Measurements from ENCODE around the gene MISP. TPM values are rescaled to one million over a fixed set of nuclear protein-coding genes. Genes with fewer than 3 reads are reported as not detected.
A peak's percentile ranks its signal among the peaks of the same experiment; 100 is the strongest.

The MISP gene
- polyA plus RNA-seq, 12 donors: 0.07 to 36.0 (median 0.12) TPM; not detected in 2

DNA sequence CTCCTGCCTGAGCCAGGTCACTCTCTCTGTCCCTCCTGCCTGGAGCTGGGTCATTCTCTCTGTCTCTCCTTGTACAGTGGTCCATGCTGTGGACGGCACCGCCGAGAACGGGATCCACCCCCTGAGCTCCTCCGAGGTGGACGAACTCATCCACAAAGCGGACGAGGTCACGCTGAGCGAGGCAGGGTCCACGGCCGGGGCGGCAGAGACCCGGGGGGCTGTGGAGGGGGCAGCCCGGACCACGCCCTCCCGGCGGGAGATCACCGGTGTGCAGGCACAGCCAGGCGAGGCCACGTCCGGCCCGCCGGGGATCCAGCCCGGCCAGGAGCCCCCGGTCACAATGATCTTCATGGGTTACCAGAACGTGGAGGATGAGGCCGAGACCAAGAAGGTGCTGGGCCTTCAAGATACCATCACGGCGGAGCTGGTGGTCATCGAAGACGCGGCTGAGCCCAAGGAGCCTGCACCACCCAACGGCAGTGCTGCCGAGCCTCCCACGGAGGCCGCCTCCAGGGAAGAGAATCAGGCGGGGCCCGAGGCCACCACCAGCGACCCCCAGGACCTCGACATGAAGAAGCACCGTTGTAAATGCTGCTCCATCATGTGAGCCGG, 4.6 kb upstream of the MISP start:
- no peak for DNase-seq

DNA sequence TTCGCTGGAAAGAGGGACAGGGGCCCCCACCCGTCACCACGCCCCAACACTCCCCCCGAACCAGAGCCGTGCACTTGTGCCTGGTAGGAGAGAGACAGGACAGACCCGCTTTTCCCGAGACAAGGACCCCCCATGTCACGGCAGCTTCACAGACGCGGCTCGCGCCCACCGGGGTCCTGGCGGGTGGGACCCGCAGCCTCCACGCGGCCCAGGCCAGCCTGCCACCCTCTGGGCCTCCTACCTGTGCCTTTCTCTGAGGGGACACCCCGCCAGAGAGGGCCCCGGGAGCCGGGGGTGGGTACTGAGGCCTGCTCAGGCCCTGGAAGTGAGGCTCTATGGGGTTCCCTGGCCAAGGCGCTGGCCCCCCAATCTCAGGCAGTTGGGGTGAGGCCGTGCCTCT, 4.0 kb upstream of the MISP start:
- DNase-seq: no peak

DNA sequence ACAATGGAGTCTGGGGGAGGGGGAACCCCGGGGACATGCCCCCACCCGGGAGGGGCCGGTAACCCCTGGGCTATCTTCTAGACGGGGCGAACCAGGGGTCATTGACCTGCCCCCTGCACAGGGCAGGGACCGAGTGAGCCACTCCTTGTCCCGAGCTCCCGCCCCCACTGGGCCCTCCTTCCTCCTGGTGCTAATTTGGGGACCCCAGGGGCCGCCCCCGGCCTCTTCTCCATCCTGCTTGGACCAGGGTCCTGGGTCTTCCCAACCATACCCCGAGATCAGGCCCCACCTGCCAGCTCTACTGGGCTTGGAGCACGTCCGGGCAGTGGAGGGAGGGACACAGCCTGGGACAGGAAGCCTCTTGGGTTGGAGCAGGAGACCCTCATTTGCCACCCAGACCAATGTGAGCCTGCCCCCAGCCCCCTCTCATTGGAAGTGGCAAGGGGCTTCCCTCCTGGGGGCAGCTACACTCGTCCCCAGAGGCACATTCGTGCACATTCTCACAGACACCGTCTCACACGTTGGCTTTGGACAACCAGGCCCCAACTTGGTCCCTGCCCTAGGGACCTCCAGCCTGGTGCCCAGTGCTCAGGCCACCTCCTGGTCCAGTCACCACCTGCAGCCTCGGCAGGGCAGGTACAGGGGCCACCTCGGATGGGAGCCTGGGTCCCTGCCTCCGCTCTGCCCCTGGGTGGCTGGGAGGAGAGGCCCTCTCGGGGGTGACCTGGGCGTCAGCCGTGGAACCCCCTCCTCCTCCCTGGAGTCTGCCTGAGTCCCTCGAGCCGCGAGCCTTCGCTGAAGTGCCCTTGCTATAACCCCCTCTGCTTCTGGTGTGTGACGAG, 3.3 kb upstream of the MISP start:
- no peak for DNase-seq

DNA sequence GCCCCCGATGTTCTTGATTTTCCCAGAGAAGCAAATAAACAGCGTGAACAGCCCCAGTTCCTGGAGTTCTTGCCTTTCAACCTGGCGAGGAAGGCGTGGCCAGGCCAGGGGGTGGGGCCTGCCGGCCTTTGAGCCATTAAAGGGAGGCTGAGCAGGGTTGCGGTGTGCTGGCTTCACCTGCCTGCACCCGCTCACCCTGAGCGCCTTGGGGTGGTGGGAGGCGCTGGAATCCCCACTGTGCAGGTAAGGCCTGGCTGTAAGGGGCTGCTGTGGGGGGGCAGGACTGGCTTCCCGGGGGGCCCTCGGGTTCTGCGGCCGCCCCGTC, 2.7 kb upstream of the MISP start:
- DNase-seq: no peak

DNA sequence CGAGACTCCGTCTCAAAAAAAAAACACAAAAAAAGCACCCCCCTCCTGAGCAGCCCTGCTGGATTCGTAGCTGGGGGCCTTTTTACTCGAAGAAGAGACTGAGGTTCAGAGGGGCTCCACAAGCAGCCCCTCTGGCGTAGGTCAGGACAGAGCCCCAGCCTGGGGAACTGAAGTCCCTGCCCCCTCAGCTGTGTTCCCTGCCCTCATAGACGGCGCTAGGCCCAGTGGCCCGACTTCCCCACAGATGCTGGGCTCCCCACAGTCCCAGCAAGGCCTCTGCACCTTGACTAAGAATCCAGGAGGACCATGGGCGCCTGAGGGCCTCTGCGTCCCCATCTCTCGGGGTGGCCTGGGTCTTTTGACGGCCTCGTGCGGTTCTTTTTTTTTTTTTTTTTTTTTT, 1.1 kb upstream of the MISP start:
- DNase-seq: no peak

DNA sequence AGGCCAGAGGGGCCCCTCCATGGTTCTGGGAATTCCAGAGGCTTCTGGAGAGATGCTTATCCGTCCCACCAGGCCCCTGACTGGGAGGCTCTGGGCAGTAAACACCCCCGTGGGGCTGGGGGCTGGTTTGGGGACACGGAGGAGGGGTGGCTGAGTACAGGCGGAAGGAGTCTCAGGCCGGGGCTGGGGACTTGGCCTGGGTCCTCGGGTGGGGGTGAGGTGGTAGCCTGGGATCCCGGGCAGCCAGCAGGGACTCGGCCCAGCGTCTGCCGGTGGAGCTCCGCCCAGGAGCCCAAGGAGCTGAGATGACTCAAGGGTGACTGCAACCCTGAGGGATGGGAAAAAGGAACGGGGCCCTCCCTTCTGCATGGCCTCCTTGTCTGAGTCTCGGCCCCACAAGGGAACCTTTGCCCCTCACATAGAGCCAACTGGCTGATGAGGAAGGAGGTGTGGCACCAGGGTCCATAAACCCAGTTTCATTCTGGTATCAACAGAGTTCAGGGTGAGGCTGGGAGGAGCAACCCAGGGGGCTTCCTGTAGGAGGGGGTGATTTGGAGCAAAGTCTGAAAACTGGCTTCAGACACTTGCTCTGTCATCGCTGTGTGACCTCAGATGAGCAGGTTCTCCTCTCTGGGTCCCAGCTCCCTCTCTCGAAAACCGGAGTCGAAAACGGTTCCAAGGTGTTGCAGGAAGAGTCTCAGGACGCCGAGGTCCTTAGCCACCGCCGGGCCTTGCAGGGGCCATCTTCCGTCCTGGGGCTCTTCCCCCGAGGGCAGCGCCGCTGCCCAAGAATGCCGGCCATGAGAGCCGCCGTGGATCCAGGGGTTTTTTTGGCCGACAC, 809 bp downstream of the MISP start:
- no peak for DNase-seq

DNA sequence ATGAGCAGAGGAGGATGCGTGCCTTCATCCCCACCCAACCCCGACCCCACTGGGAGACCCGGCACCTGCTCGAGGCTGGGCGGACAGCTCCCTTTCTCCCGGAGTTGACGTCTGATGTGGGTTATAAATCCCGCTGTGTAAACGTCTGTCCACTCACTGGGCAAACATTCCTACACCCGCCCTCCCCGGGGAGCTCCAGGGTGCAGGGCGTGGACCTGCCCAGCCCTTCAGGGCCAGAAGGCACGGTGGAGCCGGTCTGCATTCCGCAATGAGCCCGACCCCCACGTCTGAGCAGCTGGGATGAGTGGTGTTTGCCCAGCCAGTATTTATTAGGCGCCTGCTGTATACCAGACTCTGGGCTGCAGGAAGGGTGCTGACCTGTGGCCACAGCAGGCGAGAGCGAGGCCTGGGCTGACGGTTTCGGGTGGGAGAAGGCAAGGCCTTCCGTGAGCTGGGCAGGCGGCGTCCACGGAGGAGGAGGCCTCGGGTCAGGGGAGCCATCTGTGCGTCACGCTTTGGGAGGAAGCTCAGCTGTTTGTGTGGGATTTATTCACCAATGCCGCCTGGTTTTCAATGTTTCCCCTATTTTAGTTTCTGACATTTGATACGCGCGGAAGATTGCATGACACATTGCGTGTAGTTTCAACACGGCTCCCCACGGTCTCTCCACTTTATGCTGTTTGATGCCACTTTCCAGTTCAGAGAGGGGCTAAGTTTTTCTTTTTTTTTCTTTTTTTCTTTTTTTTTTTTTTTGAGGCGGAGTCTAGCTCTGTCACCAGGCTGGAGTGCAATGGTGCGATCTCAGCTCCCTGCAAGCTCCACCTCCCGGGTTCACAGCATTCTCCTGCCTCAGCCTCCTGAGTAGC, 2.0 kb downstream of the MISP start:
- peak; percentile 51 for DNase-seq

DNA sequence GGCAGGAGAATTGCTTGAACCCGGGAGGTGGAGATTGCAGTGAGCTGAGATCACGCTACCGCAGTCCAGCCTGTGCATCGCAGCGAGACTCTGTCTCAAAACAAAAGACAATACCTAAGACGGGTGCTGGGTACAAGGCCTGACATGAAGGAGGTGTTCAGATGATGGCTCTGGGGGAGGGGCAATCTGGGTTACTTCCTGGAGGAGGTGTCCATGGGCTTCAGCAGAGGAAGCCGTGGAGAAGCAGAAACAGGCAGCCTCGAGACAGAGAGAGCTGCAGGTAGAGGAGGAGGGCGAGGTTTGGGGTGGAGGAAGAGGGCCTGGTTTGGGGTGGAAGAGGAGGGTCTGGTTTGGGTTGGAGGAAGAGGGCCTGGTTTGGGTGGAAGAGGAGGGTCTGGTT, 3.6 kb downstream of the MISP start:
- DNase-seq: no peak

DNA sequence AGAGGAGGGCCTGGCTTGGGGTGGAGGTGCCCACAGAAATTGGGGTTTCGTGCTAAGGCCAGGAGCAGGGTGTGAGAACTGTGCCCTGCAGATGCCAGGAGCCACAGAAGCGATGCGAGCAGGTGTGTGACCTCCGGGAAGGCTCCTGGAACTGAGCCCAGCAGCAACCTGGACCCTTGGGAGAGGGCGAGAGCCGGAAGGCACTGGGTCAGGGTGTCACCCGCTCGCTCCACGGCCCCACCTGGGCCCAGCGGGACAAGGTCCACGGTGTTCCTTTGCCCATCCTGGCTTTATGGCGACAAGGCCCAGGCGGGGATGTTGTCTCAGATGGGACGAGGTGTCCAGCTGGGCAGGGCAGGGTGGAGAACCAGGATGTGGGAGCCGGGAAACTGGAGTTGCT, 4.2 kb downstream of the MISP start:
- DNase-seq: no peak

DNA sequence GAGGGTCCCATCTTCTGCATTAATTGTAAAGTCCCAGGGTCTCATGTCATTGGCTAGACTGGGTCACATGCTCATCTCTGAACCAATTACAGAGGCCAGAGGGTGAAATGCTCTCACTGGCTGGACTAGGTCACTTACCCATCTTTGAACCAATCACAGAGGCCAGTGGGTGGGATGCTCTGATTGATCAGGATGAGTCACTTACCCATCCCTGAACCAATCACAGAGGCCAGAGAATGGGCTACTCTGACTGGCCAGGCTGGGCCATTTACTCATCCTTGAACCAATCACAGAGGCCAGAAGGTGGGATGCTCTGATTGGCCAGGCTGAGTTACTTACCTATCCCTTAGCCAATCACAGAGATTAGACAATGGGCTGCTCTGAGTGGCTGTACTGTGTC, 5.3 kb downstream of the MISP start:
- DNase-seq: no peak

DNA sequence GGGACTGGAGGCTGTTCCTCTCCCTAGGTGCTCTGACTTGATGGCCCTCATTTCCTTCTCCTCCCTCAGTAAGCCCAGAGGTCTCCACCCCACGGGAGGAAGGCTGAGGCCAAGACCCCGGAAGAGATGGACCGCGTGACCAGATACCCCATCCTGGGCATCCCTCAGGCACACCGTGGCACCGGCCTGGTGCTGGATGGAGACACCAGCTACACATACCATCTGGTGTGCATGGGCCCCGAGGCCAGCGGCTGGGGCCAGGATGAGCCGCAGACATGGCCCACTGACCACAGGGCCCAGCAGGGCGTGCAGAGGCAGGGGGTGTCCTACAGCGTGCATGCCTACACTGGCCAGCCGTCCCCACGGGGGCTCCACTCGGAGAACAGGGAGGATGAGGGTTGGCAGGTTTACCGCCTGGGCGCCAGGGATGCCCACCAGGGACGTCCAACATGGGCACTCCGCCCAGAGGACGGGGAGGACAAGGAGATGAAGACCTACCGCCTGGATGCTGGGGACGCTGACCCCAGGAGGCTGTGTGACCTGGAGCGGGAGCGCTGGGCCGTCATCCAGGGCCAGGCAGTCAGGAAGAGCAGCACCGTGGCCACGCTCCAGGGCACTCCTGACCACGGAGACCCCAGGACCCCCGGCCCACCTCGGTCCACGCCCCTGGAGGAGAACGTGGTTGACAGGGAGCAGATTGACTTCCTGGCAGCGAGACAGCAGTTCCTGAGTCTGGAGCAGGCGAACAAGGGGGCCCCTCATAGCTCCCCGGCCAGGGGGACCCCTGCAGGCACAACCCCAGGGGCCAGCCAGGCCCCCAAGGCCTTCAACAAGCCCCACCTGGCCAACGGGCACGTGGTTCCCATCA, 6.1 kb downstream of the MISP start:
- DNase-seq: no peak

DNA sequence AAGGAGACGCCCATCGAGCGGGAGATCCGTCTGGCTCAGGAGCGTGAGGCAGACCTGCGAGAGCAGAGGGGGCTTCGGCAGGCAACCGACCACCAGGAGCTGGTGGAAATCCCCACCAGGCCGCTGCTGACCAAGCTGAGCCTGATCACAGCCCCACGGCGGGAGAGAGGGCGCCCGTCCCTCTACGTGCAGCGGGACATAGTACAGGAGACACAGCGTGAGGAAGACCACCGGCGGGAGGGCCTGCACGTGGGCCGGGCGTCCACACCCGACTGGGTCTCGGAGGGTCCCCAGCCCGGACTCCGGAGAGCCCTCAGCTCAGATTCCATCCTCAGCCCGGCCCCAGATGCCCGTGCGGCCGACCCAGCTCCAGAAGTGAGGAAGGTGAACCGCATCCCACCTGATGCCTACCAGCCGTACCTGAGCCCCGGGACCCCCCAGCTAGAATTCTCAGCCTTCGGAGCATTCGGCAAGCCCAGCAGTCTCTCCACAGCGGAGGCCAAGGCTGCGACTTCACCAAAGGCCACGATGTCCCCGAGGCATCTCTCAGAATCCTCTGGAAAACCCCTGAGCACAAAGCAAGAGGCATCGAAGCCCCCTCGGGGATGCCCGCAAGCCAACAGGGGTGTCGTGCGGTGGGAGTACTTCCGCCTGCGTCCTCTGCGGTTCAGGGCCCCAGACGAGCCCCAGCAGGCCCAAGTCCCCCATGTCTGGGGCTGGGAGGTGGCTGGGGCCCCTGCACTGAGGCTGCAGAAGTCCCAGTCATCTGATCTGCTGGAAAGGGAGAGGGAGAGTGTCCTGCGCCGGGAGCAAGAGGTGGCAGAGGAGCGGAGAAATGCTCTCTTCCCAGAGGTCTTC, 7.1 kb downstream of the MISP start:
- DNase-seq: no peak

DNA sequence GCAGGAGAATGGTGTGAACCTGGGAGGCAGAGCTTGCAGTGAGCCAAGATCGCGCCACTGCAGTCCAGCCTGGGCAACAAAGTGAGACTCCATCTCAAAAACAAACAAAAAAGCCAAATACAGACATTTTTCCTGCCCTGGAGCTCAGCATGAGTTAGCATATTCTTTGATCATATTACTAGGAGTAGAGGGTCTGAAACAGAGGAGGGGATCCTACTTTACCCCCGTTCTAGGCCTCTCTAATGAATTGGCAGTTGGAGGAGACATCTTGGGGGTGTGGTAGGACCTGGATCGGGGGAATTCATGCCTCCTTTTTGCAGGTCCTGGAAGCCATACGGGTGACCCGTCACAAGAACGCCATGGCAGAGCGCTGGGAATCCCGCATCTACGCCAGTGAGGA, 12.3 kb downstream of the MISP start:
- DNase-seq: no peak

DNA sequence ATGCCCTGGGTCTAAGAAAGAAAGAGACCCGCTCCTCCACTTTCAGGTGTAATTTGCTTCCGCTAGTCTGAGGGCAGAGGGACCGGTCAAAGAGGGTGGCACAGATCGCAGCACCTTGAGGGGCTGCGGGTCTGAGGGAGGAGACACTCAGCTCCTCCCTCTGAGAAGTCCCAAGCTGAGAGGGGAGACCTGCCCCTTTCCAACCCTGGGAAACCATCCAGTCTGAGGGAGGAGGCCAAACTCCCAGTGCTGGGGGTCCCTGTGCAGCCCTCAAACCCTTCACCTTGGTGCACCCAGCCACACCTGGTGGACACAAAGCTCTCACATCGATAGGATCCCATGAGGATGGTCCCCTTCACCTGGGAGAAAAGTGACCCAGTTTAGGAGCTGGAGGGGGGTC, 13.0 kb downstream of the MISP start:
- DNase-seq: no peak

DNA sequence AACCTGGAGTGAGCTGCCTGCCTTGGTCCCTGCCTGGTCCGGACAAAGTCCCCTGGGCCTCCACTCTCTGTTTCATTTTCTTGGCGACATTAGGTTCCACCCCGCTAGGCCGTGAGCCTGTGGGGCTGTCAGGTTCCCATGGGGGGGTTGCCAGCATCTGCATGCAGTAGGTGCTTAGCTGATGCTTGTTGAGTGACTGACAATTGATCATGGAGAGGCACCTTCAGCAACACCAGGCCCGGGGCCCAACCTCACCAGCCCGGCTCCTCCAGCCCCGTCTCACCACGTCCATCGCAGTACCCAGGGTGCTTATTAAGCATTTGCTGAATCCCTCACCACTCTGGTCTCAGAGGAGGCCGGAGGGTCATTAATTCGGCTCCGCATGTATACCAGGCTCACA, 13.4 kb downstream of the MISP start:
- DNase-seq: no peak

DNA sequence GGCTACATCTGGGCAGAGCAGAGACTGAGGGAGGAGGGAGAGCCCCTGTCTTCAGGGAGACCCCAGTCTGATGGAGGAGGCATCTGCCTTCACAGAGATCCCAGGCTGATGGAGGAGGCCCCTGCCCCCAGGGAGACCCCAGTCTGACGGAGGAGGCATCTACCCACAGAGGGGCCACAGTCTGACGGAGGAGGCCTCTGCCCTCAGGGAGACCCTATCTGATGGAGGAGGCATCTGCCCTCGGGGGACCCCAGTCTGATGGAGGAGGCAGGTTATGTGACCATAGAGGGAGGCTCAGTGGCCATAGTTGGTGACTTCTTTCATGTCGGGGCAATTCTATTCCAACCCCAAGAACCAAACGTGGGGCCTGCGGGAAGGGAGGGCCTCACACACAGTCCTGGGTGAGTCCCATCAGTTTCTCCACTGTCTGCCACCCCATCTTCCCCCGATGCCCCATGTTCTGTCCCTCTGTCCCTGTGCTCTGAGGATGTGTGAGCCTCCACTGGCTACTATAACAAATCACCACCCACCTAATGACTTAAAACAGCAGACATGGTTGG, 14.3 kb downstream of the MISP start:
- DNase-seq: no peak

DNA sequence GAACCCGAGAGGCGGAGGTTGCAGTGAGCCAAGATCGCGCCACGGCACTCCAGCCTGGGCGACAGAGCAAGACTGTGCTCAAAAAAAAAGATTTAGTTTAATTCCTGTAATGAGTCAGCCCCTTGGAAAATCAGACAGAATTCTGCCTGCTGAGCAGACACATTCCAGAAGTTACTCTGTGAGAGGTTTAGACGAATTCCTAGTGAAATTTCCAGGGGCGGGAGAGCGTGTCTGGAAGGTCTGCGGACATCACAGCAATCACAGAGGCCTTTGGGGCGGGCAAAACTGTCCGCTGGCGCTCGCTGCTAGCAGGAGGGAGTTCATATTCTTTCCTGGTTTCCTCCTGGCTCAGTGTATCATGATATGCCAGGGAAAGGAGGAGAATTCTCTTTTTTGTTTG, 17.5 kb downstream of the MISP start:
- no peak for DNase-seq

DNA sequence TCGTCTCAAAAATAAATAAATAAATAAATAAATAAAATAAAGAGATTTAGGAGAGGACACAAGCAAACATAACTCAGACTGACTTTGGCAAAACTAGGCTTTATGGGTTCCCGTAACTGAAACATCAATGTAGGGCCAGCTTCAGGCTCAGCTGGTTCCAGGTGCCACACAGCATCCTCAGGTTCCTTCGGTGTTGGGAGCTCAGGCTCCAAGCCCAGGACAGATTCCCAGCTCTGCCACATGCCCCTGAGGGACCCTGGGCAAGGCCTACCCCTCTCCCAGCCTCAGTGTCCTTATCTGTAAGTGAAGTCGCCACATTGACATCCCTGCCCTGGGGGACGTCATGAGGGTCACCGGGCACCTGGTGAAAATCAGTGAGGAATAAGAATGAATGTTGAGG, 18.7 kb downstream of the MISP start:
- no peak for DNase-seq

DNA sequence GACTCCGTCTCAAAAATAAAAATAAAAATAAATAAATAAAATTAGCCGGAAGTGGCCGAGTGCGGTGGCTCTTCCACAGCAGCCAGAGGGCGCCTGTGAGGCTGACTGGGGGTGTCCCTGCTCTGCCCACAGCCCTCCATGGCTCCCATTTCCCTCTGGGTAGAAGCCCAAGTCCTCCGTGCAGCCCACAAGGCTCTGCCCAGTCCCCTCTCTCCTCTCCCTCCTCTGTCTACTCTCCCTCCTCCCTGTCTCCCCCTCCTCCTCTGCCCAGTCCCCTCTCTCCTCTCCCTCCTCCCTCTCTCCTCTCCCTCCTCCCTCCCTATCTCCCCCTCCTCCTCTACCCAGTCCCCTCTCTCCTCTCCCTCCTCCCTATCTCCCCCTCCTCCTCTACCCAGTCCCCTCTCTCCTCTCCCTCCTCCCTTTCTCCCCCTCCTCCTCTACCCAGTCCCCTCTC, 20.4 kb downstream of the MISP start:
- DNase-seq: no peak

DNA sequence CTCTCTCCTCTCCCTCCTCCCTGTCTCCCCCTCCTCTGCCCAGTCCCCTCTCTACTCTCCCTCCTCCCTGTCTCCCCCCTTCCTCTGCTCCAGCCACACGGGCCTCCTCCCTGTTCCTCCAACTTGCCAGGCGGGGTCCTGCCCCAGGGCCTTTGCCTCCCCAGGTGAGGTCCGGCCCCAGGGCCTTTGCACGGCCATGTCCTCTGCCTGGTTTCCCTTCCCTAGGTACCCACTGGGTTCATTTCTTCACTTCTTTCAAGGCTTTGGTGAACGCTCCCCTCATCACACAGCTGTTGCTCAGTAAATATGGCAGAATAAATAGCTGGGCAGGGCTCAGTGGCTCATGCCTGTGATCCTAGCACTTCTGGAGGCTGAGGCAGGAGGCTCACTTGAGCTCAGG, 21.2 kb downstream of the MISP start:
- no peak for DNase-seq
